GM12864 (cell line): ENCODE measurements around the gene TMEM86B.
A peak's percentile ranks its signal among the peaks of the same experiment; 100 is the strongest.

ENCODE experiments used
- DNase-seq: peaks from one replicate; pipeline ENCODE4 v3.0.0-alpha.2; 2011; ENCODE audit warnings: low read depth
- H3K4me3 ChIP-seq: 2 replicates; pipeline ENCODE4 v1.5.1; 2011; ENCODE audit warnings: mild to moderate bottlenecking, low read depth, low read length, control low read depth
- CTCF ChIP-seq: IDR thresholded peaks from 2 replicates; pipeline ENCODE4 v1.5.1; 2011; ENCODE audit warnings: low read depth, mild to moderate bottlenecking, moderate library complexity, low read length, control low read depth, inconsistent platforms; ENCODE audit errors: missing control alignments

The TMEM86B gene

DNA sequence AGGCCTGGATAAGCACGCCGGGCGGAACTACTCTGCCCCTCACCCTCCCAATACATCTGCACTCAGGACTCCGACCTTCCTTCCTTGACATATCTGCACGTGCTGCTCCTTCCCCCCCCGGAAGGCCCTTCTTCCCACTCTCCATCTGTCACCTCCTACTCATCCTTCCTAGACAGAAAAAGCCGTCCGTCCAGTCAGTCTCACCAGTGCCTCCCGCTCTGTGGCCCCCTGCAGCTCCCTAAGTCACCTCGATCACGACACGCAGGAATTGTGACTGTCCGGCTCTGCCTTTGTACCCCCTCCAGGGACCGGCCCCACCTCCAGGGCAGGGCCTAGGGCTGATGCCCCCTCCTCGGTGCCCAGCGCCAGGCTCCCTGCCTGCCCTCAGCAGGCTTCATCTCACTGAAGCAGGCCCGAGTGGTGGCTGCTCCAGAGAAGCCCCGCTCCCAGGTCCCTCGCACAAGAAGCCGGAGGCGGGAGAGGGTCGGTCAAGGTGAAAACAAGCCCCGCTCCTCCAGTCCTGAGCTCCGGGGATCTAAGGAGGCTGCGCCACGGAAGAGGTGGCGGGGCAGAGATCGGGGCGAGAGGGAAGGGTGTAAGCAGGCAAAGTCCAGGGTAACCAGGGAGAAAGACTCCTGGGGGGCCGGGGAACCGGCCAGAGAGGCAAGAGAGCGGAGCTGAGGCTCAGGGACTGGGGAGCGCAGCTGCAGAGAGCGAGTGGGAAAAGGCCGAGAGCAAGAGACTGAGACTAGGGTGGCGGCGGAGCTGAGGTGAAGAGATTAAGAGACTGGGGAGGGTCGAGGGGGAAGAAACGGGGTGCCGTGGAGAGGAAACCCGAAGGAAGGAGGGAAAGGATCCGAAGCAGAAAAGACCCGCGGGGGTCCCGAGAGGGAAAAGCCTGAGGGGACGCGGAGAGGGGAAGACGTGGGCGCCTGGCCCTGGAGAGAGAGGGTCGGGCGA, 29.2 kb upstream of the TMEM86B start:
- no peak for TF ChIP-seq CTCF
- no peak for DNase-seq
- peak overlapping the region; percentile 93 for H3K4me3 ChIP-seq

GRCh38 chr19:55256562-55257460, 28.2 kb upstream of the TMEM86B start:
- no peak for DNase-seq
- peak overlapping the region; percentile 93 for H3K4me3 ChIP-seq
- TF ChIP-seq CTCF: no peak

DNA sequence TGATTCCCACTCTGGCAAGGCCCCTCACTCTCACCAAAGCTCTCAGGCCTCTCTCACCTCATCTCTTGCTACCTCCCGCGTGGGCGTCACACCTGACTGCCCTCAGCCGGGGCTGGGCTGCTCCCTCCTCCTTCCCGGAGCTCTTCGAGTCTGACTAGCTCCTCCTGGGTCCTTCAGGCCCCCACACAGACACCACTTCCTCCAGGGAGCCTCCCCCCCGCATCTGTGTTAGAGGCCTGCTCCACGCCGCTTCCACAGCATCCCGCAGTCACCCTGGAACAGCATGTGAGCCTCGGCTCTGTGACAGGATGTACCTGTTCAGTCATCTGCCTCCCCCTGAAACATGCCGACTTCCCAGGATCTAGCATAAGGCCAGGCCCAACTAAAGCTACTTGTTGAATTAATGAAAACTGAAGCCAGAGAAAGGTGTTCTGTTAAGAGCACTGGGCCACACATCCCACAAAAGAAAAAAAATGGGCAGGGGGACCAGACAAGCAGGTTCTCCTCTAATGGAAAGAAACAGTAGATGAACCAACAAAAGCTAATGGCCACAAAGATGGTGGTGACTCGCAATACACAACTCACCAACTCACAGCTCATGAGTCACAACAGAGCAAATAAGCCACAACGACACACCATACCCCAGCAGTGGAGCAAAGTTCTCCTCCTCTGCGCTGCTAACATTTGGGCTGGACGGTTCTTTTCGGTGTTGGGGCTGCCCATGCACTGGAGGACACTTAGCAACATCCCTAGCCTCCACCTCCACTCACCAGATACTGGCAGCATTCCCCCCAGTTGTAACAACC, 27.3 kb upstream of the TMEM86B start:
- no peak for DNase-seq
- H3K4me3 ChIP-seq: peak overlapping the region; percentile 93
- TF ChIP-seq CTCF: no peak

- peak overlapping the region; percentile 93 for H3K4me3 ChIP-seq
- TF ChIP-seq CTCF: peak; percentile 0
- DNase-seq: no peak
Observed at GRCh38 chr19:55254625-55254977, 26.0 kb upstream of the TMEM86B start.

DNA sequence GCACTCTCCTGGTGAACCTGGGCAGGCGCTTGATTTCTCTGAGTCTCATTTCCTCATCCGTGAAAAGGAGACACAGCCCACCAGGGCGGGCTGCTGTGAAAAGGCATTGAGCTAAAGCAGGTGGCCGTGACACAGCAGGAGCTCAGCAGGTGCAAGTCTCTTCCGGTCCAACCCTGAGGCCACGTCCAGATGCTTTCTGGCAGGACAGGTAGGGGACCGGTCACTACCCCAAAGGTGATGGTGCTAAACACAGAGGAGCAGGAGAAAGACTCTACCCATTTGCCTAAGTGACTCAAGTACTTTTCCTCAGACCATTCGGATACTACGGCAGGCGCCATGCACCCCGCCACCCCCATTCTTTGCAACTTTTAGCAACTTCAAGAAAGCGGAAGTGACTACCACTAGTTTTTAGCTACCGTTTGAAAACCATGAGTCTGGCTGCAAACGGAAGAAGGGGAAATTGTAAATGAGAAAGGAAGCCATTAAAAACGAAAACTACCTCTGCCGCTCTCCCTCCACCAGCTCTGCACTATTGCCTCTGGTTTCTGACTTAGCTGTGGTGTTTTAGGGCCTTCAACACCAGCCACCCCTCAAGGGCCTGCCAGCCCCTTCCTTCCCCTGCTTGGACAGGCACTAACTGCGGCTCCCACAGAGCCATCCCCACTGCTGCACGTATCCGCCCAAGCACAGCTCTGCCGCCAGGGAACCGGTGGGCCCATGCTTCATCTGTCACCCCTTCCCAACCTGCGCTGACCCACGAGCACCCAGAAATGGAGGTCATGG, 25.5 kb upstream of the TMEM86B start:
- peak overlapping the region; percentile 93 for H3K4me3 ChIP-seq
- DNase-seq: peak; percentile 83
- peak; percentile 14 for TF ChIP-seq CTCF
